Stomach (tissue), 4 donors: ENCODE results near the gene TCTN3.

Experiments
- CTCF ChIP-seq, 7 experiments: fragments of 450-650 bp in 4 of 7; fragments of 200-600 bp in 3 of 7; sonication (generic) in 3 of 7; IDR thresholded peaks; one replicate each; pipeline ENCODE4 v1.5.1; 2016 to 2019; ENCODE audit warnings: antibody characterized with exemption in 7 of 7, control low read depth in 2 of 7, mild to moderate bottlenecking in 1 of 7
- EP300 ChIP-seq: sonication (generic); formaldehyde crosslinking; IDR thresholded peaks from one replicate; pipeline ENCODE4 v1.6.1; 2017; ENCODE audit warnings: antibody characterized with exemption
- POLR2A ChIP-seq, 4 donors: fragments of 450-650 bp; IDR thresholded peaks; one replicate each; pipeline ENCODE4 v1.6.1; 2016; ENCODE audit warnings: antibody characterized with exemption in 4 of 4, control low read depth in 2 of 4, mild to moderate bottlenecking in 1 of 4, moderate library complexity in 1 of 4
- POLR2AphosphoS5 ChIP-seq, 3 donors: sonication (generic); formaldehyde crosslinking; IDR thresholded peaks; one replicate each; pipeline ENCODE4 v1.6.1; 2016; ENCODE audit warnings: antibody characterized with exemption in 3 of 3

- TF ChIP-seq CTCF (IDR thresholded peaks at IDR 0.05) (no peak), POLR2A (IDR thresholded peaks at IDR 0.05) (no peak), POLR2AphosphoS5 (IDR thresholded peaks at IDR 0.05) (no peak), EP300 (no peak)
These were observed 34.8 kb upstream of the TCTN3 start for GRCh38 chr10:95728526-95728925.
